Activated B cell treated with CpG ODN at 0.5 μM for 24 hours (primary cell): ENCODE measurements around the gene CSNK1G1. TPM values are rescaled to one million over a fixed set of nuclear protein-coding genes. Genes with fewer than 3 reads are reported as not detected.

Experiments
- ATAC-seq: fragments of 200-7000 bp; cut with Tn5 transposase; one replicate; pipeline ENCODE4 v1.10.0; 2021; ENCODE audit warnings: low read depth, mild to moderate bottlenecking, moderate library complexity
- CTCF ChIA-PET: fragments of 350-600 bp; sonication (Branson Sonifier 250); formaldehyde crosslinking; loops from one replicate; lab custom pipeline; 2021; ENCODE audit warnings: antibody characterized with exemption; lab: Charles Lee
- POLR2A ChIA-PET: fragments of 350-600 bp; sonication (Branson Sonifier 250); formaldehyde crosslinking; loops from one replicate; lab custom pipeline; 2021; ENCODE audit warnings: antibody characterized with exemption; lab: Charles Lee
- DNase-seq: peaks from one replicate; pipeline ENCODE4 v3.0.0; 2022
- H3K27ac Mint-ChIP-seq: one replicate; pipeline ENCODE4 v1.8.0; 2020; ENCODE audit warnings: mixed read lengths
- H3K27me3 Mint-ChIP-seq: one replicate; pipeline ENCODE4 v1.8.0; 2021; ENCODE audit warnings: mixed read lengths
- H3K36me3 Mint-ChIP-seq: one replicate; pipeline ENCODE4 v1.8.0; 2021; ENCODE audit warnings: low read depth, mixed read lengths
- H3K4me1 Mint-ChIP-seq: one replicate; pipeline ENCODE4 v1.8.0; 2021; ENCODE audit warnings: mixed read lengths
- H3K4me3 Mint-ChIP-seq: one replicate; pipeline ENCODE4 v1.8.0; 2020; ENCODE audit warnings: mild to moderate bottlenecking, mixed read lengths
- H3K9me3 Mint-ChIP-seq: one replicate; pipeline ENCODE4 v1.8.0; 2020; ENCODE audit warnings: mixed read lengths
- intact Hi-C: fragments of 100-400 bp; cut with micrococcal nuclease; formaldehyde crosslinking; loops from one replicate; pipeline ENCODE4 v1.15.1; 2024
- total RNA-seq: library from RNA; stranded (reverse); gene quantifications from 2 replicates; pipeline ENCODE4 v1.2.3, GENCODE V29; 2022
- TF ChIP-seq, protein P1 (sequence below): fragments of 200-600 bp; IDR thresholded peaks from one replicate; pipeline ENCODE4 v1.8.0; 2022; ENCODE audit warnings: antibody characterized with exemption, mild to moderate bottlenecking

CSNK1G1 gene
- total RNA-seq, 1 donor from 2014 or later = 26.6 TPM

DNA sequence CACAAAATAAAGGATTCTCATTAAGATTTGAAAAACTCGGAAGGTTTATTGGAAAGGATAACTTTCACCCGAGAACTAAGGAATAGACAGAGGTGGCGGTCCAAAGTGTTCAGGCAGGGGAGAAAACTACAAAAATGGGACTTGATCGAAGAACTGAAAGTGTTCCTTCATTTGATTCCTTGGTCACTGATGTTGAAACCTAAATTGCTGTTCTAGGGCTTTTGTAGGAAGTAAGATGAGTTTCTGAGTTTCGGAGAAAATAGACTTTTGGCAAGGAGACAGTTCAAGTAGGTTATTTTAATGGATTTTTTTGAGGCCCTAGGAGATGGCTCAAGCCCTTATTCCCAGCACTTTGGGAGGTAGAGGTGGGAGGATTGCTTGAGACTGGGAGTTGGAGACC lies 33.1 kb upstream of the CSNK1G1 start:
- intact Hi-C loops = loop anchor here (10.0 kb wide), 1 partner anchor 916 kb away; the partner anchor contains the start of gene RNU5B-1
- POLR2A ChIA-PET = interaction anchor here (0.6 to 3.0 kb wide), 4 partner anchors 31 to 1141 kb away, joined by 3 to 31 read pairs (median 12); partner anchors contain the start of genes CSNK1G1, HACD3 and PPIB
- TF ChIP-seq, protein P1, sequence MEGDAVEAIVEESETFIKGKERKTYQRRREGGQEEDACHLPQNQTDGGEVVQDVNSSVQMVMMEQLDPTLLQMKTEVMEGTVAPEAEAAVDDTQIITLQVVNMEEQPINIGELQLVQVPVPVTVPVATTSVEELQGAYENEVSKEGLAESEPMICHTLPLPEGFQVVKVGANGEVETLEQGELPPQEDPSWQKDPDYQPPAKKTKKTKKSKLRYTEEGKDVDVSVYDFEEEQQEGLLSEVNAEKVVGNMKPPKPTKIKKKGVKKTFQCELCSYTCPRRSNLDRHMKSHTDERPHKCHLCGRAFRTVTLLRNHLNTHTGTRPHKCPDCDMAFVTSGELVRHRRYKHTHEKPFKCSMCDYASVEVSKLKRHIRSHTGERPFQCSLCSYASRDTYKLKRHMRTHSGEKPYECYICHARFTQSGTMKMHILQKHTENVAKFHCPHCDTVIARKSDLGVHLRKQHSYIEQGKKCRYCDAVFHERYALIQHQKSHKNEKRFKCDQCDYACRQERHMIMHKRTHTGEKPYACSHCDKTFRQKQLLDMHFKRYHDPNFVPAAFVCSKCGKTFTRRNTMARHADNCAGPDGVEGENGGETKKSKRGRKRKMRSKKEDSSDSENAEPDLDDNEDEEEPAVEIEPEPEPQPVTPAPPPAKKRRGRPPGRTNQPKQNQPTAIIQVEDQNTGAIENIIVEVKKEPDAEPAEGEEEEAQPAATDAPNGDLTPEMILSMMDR = no peak
- H3K36me3 Mint-ChIP-seq = peaks cover 14% of the 10 kb centered on the region
- no peaks in the 10 kb centered on the region for H3K27me3 Mint-ChIP-seq
- DNase-seq (no peak), ATAC-seq (no peak)
- peak overlapping the region; percentile 33 for H3K4me3 Mint-ChIP-seq
- no peaks in the 10 kb centered on the region for H3K9me3 Mint-ChIP-seq
- no peak overlapping the region for H3K27ac Mint-ChIP-seq
- peaks cover 25% of the 10 kb centered on the region for H3K4me1 Mint-ChIP-seq
- CTCF ChIA-PET = no interaction called here

DNA sequence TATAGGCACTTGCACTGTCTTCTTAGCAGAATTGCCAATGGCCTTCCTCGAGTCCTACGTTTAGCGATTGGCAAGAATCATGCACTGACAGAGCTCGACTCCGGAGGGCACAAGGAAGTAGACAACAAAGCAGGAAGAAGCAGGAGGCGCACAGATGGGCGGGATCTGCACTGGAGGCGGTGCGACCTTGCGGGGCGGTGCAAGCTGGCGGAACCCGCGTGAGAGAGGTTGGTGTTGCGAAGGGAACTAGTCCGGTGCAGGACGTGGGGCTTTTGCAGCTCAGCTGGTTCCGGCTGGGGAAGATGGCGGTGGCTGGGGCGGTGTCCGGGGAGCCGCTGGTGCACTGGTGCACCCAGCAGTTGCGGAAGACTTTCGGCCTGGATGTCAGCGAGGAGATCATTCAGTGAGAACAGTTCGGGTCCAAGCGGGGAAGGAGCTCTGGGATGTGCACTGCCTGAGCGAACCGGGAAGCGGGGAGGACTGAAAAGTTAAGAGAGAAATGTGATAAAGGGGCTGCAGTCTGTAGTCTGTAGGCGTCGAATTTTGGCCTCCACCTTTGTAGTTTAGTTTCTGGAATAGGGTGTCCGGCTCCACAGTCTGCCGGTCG lies 31.7 kb upstream of the CSNK1G1 start, which contains the start of gene TRIP4:
Gene TRIP4, plus strand, starts transcription at position 275 of the 607 bp plus-strand sequence. Its CDS starts 28 bp downstream, at position 303.
- H3K4me1 Mint-ChIP-seq = peaks cover 25% of the 10 kb centered on the region
- peaks cover 8% of the 10 kb centered on the region for H3K36me3 Mint-ChIP-seq
- peak; percentile 100 for ATAC-seq
- H3K27me3 Mint-ChIP-seq = no peaks in the 10 kb centered on the region
- DNase-seq = peak; percentile 92
- intact Hi-C loops = loop anchor here (1.0 to 10.0 kb wide), 4 partner anchors 31 to 917 kb away; partner anchors contain the start of genes CLPX, CSNK1G1, PPIB and RNU5B-1
- H3K4me3 Mint-ChIP-seq = peak within 1 kb of the TSS; percentile 98
- POLR2A ChIA-PET = interaction anchor here (0.5 to 3.0 kb wide), 22 partner anchors 8 to 1215 kb away, joined by 3 to 31 read pairs (median 5); partner anchors contain the start of genes CIAO2A, CLPX, CSNK1G1 and PPIB
- H3K9me3 Mint-ChIP-seq = no peaks in the 10 kb centered on the region
- CTCF ChIA-PET = interaction anchor here (0.7 to 1.5 kb wide), 5 partner anchors 11 to 266 kb away, joined by 3 to 7 read pairs (median 4); no protein-coding TSS in a partner anchor
- TF ChIP-seq, protein P1 = no peak
- peak within 1 kb of the TSS; percentile 94 for H3K27ac Mint-ChIP-seq

DNA sequence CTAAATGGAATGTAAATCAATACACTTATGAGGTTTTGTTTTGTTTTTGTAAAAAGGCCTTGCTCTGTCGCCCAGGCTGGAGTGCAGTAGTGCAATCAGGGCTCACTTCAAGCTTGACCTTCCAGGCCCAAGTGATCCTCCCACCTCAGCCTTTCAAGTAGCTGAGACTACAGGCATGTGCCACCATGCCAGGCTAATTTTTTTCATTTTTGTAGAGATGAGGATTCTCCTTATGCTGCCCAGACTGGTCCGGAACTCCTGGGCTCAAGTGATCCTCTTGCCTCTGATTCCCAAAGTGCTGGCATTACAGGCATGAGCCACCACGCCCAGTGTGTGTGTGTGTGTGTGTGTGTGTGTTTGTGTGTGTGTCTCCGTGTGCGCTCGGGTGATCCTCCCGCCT lies 30.3 kb upstream of the CSNK1G1 start:
- H3K36me3 Mint-ChIP-seq = peaks cover 7% of the 10 kb centered on the region
- no peak overlapping the region for H3K4me3 Mint-ChIP-seq
- POLR2A ChIA-PET = interaction anchor here (3.0 kb wide), 1 partner anchor 223 kb away, joined by 31 read pairs; the partner anchor contains the start of gene PPIB
- no peaks in the 10 kb centered on the region for H3K9me3 Mint-ChIP-seq
- H3K27me3 Mint-ChIP-seq = no peaks in the 10 kb centered on the region
- DNase-seq (no peak), ATAC-seq (no peak)
- H3K27ac Mint-ChIP-seq = no peak overlapping the region
- TF ChIP-seq, protein P1 = no peak
- CTCF ChIA-PET = no interaction called here
- intact Hi-C loops = loop anchor here (10.0 kb wide), 1 partner anchor 919 kb away; the partner anchor contains the start of gene RNU5B-1
- H3K4me1 Mint-ChIP-seq = peaks cover 32% of the 10 kb centered on the region

DNA sequence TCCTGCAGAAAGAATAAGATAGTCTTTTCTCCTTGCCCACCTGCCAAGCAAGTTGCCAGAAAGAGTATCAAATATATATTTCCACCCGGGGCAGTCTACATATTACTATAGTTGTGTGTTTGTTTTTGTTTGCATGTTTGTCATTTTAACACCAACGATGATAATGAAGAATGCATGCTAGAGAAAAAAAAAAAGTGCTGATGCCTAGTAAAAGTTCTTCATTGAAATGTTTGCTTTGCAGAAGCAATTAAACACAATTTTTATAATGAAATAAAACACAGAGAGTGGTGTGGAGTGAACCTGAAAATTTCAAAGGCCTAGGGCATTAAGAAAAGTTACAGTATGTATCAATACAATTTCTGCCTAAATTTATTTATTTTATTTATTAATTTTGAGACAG lies 27.8 kb upstream of the CSNK1G1 start:
- TF ChIP-seq, protein P1 = no peak
- H3K4me3 Mint-ChIP-seq = no peak overlapping the region
- no peak overlapping the region for H3K27ac Mint-ChIP-seq
- DNase-seq (no peak), ATAC-seq (no peak)
- no peaks in the 10 kb centered on the region for H3K9me3 Mint-ChIP-seq
- H3K27me3 Mint-ChIP-seq = no peaks in the 10 kb centered on the region
- ChIA-PET CTCF (no interaction called here), POLR2A (no interaction called here)
- H3K4me1 Mint-ChIP-seq = peaks cover 31% of the 10 kb centered on the region
- intact Hi-C loops = loop anchor here (5.0 to 10.0 kb wide), 2 partner anchors 291 to 921 kb away; partner anchors contain the start of genes CIAO2A and RNU5B-1
- H3K36me3 Mint-ChIP-seq = peaks cover 8% of the 10 kb centered on the region
